Activated T-helper 1 cell treated with anti-CD3 and anti-CD28 coated beads, Interleukin-2, amount 50 U/mL, for 16 hours (primary cell): ENCODE measurements around the gene PHLDB3.
"Not testable (repeated sequence)": the region's sequence is repeated elsewhere in the genome, so short reads cannot be mapped to it uniquely, and the experiment has no call there.

ENCODE experiments used
- DNase-seq, 2 donors: peaks; one replicate each; pipeline ENCODE4 v3.0.0-alpha.2; 2020; ENCODE audit warnings: low read depth in 1 of 2, low spot score in 1 of 2

PHLDB3 gene

DNA sequence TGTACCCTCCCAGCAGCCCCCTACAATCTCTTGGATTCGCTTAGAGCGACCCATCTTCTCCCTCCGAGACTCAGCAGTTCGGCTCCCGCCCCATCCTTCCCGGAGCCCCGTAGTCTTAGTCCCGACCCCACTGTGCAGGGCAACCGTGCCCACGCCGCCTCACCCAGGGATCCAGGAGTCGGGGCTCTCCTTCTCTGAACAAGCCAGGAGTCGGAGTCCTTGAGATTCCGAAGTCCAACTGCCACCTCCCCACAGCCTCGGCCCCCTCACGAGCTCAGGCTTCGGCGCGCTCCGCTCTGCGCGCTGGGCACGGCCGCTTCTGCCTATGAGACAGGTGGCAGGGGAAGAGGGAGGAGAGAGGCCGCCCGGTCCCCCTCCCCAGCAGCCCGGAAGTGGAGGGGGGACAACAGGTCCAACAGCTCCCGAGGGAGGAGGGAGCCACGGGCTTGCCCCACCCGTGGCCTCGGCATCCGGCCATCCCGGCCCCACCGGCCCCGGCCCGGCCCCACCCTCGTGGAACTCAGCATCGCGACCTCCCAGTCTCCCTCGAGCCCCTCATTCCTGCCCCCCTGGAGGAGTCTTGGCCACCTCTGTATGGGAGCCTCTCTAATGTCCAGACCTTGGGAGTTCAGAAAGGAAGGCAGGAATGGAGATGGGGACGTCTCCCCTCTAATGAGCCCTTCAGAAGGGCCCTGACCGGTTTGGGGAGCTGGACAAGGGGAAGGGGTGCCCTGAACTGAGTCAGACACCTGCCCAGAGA is at the start of gene PHLDB3:
Gene PHLDB3, minus strand, starts transcription at position 321 of the 760 bp plus-strand sequence. CDS start 628 bp downstream, outside the sequence.
- peak; percentile 19 to 38 for DNase-seq

DNA sequence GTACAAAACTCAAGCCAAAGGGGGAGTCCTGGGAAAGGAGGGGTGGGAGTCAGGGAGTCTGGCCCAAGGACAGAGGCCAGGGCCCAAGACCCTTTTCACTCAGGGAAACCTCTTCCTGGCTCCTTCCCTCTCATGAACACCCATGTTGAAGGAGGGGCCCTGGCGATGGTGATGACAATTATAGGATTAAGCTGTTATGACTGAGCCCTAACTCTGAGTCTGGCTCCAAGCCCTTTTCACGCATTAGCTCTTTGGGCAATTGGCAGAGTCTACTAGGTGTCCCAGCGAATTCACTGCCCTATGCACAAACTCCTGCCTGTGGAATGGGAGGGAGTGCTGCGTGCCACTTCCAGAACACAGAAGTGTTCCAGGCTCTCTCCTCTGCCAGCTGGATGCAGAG is 49.1 kb upstream of the PHLDB3 start:
- DNase-seq: no peak

DNA sequence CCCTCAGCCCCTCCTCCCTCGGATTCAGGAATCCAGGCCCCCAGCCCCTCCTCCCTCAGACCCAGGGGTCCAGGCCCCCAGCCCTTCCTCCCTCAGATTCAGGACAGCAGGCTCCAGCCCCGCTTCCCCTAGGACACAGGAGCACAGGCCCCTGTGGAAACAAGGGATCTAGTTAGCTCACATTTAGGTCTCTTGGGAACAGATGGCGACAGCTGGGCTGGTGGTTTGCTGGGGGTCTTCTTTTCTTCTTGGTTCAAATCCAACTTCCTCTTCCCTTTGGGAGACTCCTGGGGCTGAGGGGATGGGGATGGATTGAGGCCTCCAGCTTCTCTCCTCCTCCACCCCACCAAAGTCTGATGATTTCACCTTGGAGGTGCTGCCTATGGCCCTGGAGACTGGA is 48.1 kb upstream of the PHLDB3 start:
- DNase-seq: no peak

DNA sequence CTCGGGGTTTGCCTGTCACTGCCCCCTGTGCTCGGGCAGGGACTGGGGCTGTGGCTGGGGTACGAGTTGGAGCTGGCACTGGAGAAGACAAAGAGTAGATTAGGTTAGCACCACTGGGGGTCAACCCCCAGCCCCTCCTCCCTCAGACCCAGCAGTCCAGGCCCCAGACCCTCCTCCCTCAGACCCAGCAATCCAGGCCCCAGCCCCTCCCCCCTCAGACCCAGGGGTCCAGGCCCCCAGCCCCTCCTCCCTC is 47.6 kb upstream of the PHLDB3 start:
- no peak for DNase-seq

GRCh38 chr19:43551399-43552197 is 47.1 kb upstream of the PHLDB3 start:
- DNase-seq: no peak

DNA sequence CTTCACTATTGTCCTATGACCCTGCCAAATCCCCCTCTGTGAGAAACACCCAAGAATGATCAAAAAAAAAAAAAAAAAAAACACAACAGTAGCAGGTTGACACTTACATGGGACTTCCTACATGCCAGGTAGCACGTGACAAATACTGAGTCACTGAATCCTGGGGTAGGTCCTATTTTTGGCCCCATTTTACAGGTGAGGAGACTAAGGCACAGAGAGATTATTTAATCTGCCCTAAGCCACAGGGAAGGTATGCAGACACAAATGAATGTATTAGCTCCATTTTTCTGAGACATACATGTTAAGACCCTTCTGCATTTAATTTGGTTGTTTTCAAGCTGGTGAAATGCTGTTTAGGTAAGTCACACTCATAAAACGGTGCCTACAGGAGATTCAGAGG is 44.2 kb upstream of the PHLDB3 start:
- DNase-seq: no peak

DNA sequence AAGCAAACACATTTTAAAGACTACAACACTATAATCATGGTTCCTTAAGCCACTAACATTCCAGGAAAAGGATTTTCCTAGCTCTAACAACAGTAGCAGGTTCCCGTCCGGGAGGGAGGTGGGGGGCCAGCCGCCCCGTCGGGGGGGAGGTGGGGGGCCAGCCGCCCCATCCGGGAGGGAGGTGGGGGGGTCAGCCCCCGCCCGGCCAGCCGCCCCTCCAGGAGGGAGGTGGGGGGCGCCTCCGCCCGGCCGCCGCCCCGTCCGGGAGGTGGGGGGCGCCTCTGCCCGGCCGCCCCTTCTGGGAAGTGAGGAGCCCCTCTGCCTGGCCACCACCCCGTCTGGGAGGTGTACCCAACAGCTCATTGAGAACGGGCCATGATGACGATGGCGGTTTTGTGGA is 43.4 kb upstream of the PHLDB3 start:
- not testable (repeated sequence) for DNase-seq

DNA sequence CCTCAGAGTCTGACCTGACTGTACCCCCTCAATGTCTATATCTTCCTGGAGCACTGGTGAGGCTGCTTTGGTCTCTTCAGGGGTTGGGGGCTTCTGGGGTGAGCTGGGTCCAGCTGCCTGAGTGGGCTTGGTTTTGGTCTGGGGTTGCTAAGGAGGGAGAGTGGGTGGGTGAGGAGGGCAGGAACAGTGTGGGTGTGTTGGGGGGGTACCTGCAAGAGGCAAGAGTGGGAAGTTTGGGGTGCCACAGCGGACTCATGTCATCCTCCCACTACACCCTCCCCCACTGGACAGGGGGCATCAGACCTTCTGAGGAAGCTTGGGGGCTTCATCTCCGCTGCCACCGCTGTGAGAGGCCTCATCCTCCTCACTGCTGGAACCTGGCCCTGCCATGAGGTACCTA is 42.0 kb upstream of the PHLDB3 start:
- DNase-seq: no peak

DNA sequence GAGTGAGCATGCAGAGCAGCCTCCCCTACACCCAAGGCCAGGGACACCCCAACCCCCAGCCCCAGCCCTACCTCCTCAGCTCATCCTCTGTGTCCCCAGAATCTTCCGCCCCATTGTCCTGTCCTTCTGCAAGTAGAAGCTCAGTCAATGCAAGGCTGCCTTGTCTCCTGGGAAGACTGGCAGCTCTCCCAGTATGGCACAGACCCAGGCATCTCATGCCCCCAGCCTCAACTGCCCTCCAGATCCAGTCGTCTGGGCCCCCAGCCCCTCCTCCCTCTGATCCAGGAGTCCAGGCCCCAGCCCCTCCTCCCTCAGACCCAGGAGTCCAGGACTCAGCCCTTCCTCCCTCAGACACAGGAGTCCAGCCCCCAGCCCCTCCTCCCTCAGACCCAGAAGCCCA is 41.4 kb upstream of the PHLDB3 start:
- no peak for DNase-seq

- DNase-seq: no peak
These were observed 40.7 kb upstream of the PHLDB3 start for GRCh38 chr19:43545276-43545675.

DNA sequence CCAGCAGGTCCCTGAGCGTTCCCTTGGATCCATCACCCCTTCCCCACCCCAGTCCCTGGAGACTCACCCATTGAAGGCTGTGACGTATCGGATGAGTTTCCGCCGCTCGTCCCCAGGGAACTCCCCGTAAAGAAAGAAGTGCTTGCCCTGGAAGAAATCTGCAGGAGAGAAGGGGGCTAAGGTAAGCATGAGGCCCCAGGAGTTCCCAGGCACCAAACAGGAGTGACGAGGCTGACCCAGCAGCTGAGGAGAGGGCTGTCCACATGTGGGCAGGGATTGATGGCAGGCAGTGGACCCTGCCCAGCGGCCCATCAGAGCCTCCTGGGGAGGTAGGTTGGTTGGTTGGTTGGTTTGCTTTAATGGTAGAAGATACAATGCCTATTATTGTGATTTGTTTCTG is 39.5 kb upstream of the PHLDB3 start:
- no peak for DNase-seq

DNA sequence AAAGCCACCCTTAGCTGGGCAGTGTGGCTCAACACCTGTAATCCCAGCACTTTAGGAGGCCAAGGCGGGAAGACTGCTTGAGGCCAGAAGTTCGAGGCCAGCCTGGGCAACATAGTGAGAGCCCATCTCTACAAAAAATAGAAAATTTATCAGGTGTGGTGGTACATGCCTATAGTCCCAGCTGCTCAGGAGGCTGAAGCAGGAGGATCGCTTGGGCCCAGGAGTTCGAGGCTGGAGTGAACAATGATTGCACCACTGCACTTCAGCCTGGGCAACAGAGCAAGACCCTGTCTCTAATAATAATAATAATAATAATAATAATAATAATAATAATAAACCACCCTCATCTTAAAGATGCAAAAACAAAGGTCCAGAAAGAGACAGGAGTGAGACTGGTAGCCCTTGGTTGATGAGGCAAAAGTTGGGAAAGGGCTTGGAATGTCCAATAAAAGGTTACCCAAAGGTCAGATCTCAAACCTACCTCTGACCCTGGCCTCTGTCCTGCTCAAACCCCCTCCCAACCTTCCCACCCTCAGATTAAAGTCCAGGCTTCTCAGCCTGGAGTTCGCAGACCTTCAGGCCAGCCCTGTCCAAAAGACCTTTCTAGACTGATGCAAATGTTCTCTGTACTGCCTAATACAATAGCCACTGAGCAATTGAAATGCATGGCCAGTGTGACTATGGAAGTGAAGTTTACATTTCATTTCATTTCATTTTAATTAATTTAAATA is 37.5 kb upstream of the PHLDB3 start:
- no peak for DNase-seq

DNA sequence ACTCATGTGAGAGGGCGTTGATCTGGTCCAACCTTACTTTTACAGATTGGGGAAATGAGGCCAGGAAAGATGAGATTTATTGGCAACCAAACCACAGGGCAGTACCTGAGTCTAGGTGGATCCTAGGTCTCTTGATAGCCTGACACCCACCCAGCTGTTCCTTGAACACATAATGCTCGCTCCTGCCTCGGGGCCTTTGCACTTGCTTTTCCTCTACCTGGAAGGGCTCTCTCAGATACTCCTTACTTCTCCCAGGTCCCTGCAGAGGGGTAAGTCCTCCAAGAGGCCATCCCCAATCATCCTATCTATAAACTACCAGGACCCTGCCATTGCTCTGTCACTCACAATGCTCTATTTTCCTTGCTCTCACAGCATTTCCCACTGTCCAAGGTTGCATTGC is 35.8 kb upstream of the PHLDB3 start:
- no peak for DNase-seq

DNA sequence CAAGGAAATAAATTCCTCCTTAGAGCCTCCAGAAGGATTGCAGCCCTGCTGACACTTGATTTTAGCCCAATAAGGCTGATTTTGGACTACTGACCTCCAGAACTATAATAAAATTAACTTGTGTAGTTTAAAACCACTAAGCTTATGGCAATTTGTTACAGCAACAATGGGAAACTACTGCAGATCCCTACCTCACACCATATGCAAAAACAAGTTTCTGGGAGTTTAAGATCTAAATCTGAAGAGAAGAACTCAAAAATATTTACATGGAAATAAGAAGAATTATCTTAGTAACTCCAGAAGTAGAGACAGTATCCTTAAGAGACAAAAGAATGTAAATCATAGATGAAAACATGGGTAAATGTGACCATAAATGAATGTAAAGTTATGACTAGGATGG is 34.4 kb upstream of the PHLDB3 start:
- DNase-seq: no peak

- no peak for DNase-seq
These were observed 30.5 kb upstream of the PHLDB3 start for GRCh38 chr19:43534816-43535761.

DNA sequence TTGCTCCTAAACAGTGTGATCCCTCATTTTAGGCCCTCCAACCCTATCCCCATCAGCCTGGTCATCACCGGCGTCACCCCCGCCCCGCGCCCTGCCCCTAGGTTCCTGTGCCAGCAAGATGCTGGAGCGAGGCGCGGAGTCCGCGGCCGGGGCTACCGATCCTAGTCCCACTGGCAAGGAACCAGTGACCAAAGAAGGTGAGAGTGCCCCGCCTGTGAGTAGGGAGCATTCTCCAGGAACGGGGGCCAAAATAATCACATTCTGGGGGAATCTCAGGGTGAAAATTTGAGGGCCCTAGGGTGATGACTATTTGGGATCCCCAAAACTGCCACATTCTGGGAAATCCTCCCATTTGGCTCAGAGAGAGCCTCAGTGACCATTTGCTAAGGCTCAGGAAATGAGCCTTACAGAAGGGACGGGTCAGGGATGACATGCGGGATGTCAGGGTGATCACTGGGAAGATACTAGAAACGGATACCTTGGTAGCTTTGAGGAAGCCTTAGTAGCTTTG is 29.8 kb upstream of the PHLDB3 start:
- no peak for DNase-seq

DNA sequence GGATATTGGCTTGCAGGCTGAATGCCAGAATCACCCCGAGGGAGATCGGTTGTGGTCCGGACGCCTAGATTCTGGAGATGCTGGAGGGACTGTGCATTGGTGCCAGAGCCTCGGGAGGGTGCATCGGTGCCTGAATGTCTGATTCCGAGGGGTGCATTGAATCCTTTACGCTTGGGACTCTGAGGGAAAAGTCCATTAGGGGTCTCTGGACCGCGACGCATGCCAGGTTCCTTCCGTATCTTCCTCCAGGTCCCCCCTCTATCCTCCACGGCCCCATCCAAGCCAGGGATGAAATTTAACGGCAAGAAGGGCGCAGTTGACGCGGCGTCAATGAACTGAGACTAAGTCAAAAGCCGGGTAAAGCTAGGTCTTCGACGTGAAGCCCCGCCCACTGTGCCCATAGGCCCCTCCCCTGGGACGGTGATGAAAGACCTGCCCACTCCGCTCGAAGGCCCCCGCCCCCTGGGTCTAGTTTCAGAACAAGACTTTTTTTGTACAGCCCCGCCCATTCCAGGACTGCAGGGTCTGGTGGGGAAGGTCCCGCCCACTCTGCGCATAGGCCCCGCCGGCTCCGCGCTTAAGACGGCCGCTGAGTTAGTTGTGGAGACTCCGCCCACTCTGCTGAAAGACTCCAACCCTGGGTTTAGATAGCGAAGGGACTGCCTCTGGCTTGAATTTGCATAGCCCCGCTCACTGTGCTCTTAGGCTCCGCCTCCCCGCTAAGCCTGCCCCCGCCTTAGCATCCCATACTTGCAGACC is 29.2 kb upstream of the PHLDB3 start:
- DNase-seq: peak; percentile 72 to 86

DNA sequence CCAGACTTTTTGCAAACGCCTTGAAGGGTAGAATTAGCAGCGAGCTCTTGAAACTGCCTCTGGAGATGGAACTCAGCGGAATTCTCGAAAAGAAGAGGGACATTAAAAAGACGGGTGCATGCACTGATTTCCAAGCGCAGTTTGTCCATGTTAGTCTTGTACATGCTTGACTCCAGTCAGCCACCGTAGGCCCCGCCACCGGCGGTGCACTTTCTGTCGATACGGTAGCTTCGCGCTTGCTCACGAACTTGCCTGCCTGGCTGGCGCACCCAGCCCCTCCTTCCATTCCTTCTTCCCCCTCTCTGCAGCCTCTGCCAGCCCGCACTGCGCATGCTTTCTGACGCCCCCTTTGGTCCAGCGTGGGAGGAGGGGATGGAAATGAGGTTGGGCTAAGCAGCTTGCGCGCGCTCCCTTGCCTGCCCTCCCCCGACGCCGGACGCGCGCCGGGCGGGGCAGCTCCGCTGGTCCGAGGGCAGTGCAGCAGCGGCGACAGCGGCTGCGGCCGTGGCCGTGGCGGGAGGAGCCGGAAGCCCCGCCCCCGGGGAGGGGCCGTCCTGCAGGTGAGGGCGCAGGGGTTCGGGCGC is 28.5 kb upstream of the PHLDB3 start, which contains the start of gene ZNF575:
Gene ZNF575, plus strand, starts transcription at position 227 of the 584 bp plus-strand sequence. CDS start 1,235 bp downstream, outside the sequence.
- DNase-seq: peak; percentile 60 to 73

DNA sequence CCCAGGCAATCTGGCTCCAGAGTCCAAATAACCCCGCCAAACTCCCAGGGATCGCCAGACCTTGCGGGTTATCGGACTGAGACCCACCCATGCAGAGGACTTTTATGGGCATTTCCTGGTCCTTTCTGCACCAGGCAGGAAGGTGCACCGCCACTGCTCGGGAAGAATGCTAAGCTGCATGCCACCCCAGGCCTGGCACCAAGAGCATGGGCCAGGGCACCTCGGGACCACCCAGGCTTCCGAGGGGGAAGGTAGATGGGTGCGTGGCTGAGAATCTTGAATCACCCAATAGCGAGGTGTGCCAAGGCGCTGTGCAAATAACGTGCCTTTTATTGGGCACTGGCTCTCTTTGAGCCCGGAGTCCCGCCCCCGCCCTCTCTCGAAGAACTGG is 28.0 kb upstream of the PHLDB3 start:
- no peak for DNase-seq
